Ascending aorta (tissue), 2 donors: ENCODE results near the gene SMARCA4. TPM values are rescaled to one million over a fixed set of nuclear protein-coding genes. Genes with fewer than 3 reads are reported as not detected.

Experiments used
- DNase-seq, 2 donors: peaks; one replicate each; pipeline ENCODE4 v3.0.0-alpha.2; 2019; ENCODE audit warnings: low spot score in 2 of 2
- H3K27ac ChIP-seq, 2 donors: fragments of 200-600 bp; sonication (generic); one replicate each; pipeline ENCODE4 v1.5.1; 2016 to 2017; ENCODE audit warnings: mild to moderate bottlenecking in 1 of 2
- H3K27me3 ChIP-seq: fragments of 200-600 bp; sonication (generic); one replicate; pipeline ENCODE4 v1.5.1; 2017
- H3K36me3 ChIP-seq, 2 donors: fragments of 200-600 bp; sonication (generic); one replicate each; pipeline ENCODE4 v1.5.1; 2016
- H3K4me1 ChIP-seq, 2 donors: fragments of 200-600 bp; sonication (generic); one replicate each; pipeline ENCODE4 v1.5.1; 2016 to 2017; ENCODE audit warnings: mild to moderate bottlenecking in 1 of 2
- H3K4me3 ChIP-seq, 2 donors: fragments of 200-600 bp; sonication (generic); one replicate each; pipeline ENCODE4 v1.5.1; 2016 to 2017; ENCODE audit warnings: mild to moderate bottlenecking in 1 of 2
- H3K9me3 ChIP-seq, 2 donors: fragments of 200-600 bp; sonication (generic); one replicate each; pipeline ENCODE4 v1.5.1; 2016
- CTCF ChIP-seq, 3 experiments: fragments of 200-600 bp in 2 of 3; fragments of 450-650 bp in 1 of 3; sonication (generic) in 2 of 3; IDR thresholded peaks; one replicate each; pipeline ENCODE4 v1.5.1; 2016 to 2019; ENCODE audit warnings: antibody characterized with exemption in 3 of 3, mild to moderate bottlenecking in 1 of 3, moderate library complexity in 1 of 3
- intact Hi-C: fragments of 100-400 bp; cut with DNase I; formaldehyde crosslinking; loops from one replicate; pipeline ENCODE4 v1.15.1; 2023
- total RNA-seq: library from RNA; depleted of rRNA; stranded (reverse); fragments of >200 nt; gene quantifications from one replicate; pipeline ENCODE4 v1.1.0, GENCODE V29; 2016

Gene SMARCA4
- total RNA-seq, 1 donor from 2014 or later = 89.5 TPM

DNA sequence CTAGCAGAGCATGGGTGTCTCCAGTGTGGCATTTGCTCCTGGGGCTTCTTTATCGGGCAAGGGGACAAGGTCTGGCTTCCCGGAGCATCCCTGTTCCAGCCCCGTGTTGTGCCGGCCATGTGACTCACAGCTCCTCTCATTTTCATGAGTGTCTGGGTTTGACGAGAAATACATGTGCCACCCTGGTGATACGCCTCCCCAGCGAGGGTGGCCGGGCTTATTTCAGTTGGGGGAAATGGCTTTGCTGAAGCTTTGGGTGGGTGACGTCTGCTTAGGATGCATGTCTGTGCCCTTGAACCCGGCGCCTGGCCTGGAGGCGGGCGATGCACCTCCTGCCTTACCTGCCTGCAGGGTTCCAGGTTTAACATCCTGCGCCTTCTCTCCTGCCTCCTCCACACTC lies 66.6 kb downstream of the SMARCA4 start:
- intact Hi-C loops = no loop called here

GRCh38 chr19:11028146-11028545 lies 67.3 kb downstream of the SMARCA4 start:
- H3K4me1 ChIP-seq = no peaks in the 10 kb centered on the region
- no peak overlapping the region for H3K4me3 ChIP-seq
- H3K27me3 ChIP-seq = no peaks in the 10 kb centered on the region
- H3K36me3 ChIP-seq = peaks cover 93 to 94% of the 10 kb centered on the region in 2 donors
- DNase-seq = no peak
- H3K27ac ChIP-seq = no peak overlapping the region
- TF ChIP-seq CTCF (IDR thresholded peaks at IDR 0.05) = no peak
- H3K9me3 ChIP-seq = no peaks in the 10 kb centered on the region
- intact Hi-C loops = no loop called here

More for the DNA sequence above, 66.6 kb downstream of the SMARCA4 start:
- no peaks in the 10 kb centered on the region for H3K9me3 ChIP-seq
- peaks cover 94% of the 10 kb centered on the region in 2 donors for H3K36me3 ChIP-seq
- TF ChIP-seq CTCF (IDR thresholded peaks at IDR 0.05) = no peak
- no peaks in the 10 kb centered on the region for H3K4me1 ChIP-seq
- H3K4me3 ChIP-seq = no peak overlapping the region
- no peak for DNase-seq
- no peak overlapping the region for H3K27ac ChIP-seq
- H3K27me3 ChIP-seq = no peaks in the 10 kb centered on the region

DNA sequence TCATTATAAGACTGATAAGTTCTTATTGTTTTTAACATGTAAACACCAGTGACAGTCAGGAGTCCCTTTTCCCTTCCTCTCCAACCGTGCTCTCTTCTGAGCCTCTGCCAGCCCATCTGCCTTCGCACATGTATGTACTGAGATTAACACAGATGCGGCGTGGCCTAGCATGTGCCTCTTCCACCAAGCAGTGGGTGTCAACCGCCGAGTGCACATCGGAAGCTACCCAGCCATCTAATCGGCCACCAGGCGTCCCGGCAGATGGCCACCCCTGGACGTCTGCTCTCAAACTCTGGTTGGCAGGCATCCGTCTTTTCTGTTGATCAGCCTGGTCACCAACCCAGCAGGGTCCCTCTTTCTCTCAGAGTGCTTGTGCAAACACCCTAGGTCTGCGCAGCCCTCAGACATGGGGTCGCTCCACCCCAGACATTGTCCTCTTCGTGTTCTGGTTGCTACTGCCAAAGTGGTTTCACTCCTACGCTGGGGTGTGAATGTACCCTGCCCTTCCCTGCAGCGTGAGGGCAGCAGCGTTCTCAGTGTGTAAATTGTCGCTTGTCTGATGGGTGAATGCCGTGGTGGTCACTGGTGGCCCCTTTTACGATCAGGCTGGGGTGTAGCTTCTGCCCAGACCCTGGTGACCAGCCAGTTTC lies 70.7 kb downstream of the SMARCA4 start:
- TF ChIP-seq CTCF (IDR thresholded peaks at IDR 0.05) = no peak
- H3K27ac ChIP-seq = no peak overlapping the region
- H3K36me3 ChIP-seq = peaks cover 85 to 88% of the 10 kb centered on the region in 2 donors
- no peak overlapping the region for H3K4me3 ChIP-seq
- intact Hi-C loops = no loop called here
- H3K4me1 ChIP-seq = peaks cover 4 to 5% of the 10 kb centered on the region in 2 donors
- DNase-seq = no peak
- H3K27me3 ChIP-seq = no peaks in the 10 kb centered on the region
- H3K9me3 ChIP-seq = no peaks in the 10 kb centered on the region

DNA sequence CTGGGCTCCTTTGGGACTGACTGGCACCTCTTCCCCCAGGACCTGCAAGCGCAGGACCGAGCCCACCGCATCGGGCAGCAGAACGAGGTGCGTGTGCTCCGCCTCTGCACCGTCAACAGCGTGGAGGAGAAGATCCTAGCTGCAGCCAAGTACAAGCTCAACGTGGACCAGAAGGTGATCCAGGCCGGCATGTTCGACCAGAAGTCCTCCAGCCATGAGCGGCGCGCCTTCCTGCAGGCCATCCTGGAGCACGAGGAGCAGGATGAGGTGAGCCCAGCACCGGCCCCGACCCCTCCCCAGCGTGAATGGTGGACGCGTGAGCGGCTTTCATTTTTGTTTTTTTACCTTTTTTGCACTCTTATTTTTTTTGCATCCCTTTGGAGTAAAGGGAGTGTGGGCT lies 72.4 kb downstream of the SMARCA4 start:
- H3K27ac ChIP-seq = no peak overlapping the region
- DNase-seq = no peak
- peaks cover 4 to 5% of the 10 kb centered on the region in 2 donors for H3K4me1 ChIP-seq
- H3K4me3 ChIP-seq = no peak overlapping the region
- TF ChIP-seq CTCF (IDR thresholded peaks at IDR 0.05) = no peak
- H3K9me3 ChIP-seq = no peaks in the 10 kb centered on the region
- no peaks in the 10 kb centered on the region for H3K27me3 ChIP-seq
- intact Hi-C loops = no loop called here
- peaks cover 70 to 88% of the 10 kb centered on the region in 2 donors for H3K36me3 ChIP-seq

DNA sequence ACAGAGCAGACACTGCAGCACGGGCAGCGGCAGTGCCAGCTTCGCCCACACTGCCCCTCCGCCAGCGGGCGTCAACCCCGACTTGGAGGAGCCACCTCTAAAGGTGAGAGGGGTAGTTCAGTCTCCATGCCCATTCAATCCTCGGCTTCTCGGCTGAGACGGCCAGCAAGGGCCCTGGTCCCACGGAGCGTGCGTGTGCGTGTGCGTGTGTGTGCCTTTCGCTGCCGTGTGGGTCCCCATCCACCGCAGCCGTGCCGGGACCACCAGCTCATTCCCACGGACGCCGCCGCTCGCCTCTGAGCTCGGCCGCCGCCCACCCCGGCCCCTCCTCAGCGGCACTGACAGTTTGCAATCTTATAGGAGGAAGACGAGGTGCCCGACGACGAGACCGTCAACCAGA lies 72.9 kb downstream of the SMARCA4 start:
- peaks cover 65 to 83% of the 10 kb centered on the region in 2 donors for H3K36me3 ChIP-seq
- no peak for TF ChIP-seq CTCF (IDR thresholded peaks at IDR 0.05)
- intact Hi-C loops = no loop called here

More for the DNA sequence above, 72.9 kb downstream of the SMARCA4 start:
- H3K4me1 ChIP-seq = peaks cover 4 to 5% of the 10 kb centered on the region in 2 donors
- no peaks in the 10 kb centered on the region for H3K9me3 ChIP-seq
- no peak for DNase-seq
- H3K27ac ChIP-seq = no peak overlapping the region
- H3K27me3 ChIP-seq = no peaks in the 10 kb centered on the region
- H3K4me3 ChIP-seq = no peak overlapping the region
